Measurements from ENCODE around the gene ANKRD29.
A peak's percentile ranks its signal among the peaks of the same experiment; 100 is the strongest.

Gene ANKRD29

GRCh38 chr18:23689031-23689615, 26.4 kb upstream of the ANKRD29 start, which contains the start of gene LAMA3:
TSS of gene LAMA3 (plus strand) at chr18:23689453. CDS start at chr18:23689684, 231 bp downstream.
- TF ChIP-seq CTCF (IDR thresholded peaks at IDR 0.05; ENCODE audit: poor library complexity, severe bottlenecking) = peak; percentile 58
- no peaks in the 10 kb centered on the region for H3K27me3 ChIP-seq (ENCODE audit: insufficient read depth, poor library complexity, severe bottlenecking)
- ATAC-seq (ENCODE audit: low read depth) (peak; percentile 83), DNase-seq (ENCODE audit: low spot score) (peak; percentile 77)
- no peaks in the 10 kb centered on the region for H3K36me3 ChIP-seq (ENCODE audit: low read depth)
- no peaks in the 10 kb centered on the region for H3K9me3 ChIP-seq (ENCODE audit: severe bottlenecking)
- H3K4me1 ChIP-seq (ENCODE audit: insufficient read depth, poor library complexity, severe bottlenecking) = peaks cover 19% of the 10 kb centered on the region
- H3K4me3 ChIP-seq (ENCODE audit: severe bottlenecking) = peak within 1 kb of the TSS; percentile 68
- H3K27ac ChIP-seq (ENCODE audit: poor library complexity, severe bottlenecking) = peak within 1 kb of the TSS; percentile 32

- H3K36me3 ChIP-seq (ENCODE audit: low read depth) = no peaks in the 10 kb centered on the region
- ATAC-seq (ENCODE audit: low read depth) = no peak
- H3K4me3 ChIP-seq (ENCODE audit: severe bottlenecking) = peak overlapping the region; percentile 68
- TF ChIP-seq CTCF (IDR thresholded peaks at IDR 0.05; ENCODE audit: poor library complexity, severe bottlenecking) = no peak
- DNase-seq (ENCODE audit: low spot score) = no peak
- peaks cover 18% of the 10 kb centered on the region for H3K4me1 ChIP-seq (ENCODE audit: insufficient read depth, poor library complexity, severe bottlenecking)
- H3K9me3 ChIP-seq (ENCODE audit: severe bottlenecking) = no peaks in the 10 kb centered on the region
- H3K27ac ChIP-seq (ENCODE audit: poor library complexity, severe bottlenecking) = peak overlapping the region; percentile 32
- no peaks in the 10 kb centered on the region for H3K27me3 ChIP-seq (ENCODE audit: insufficient read depth, poor library complexity, severe bottlenecking)
These were observed 25.8 kb upstream of the ANKRD29 start for GRCh38 chr18:23688528-23688927.

- Histone ChIP-seq H3K9me3 (ENCODE audit: severe bottlenecking) (no peaks in the 10 kb centered on the region), H3K4me3 (ENCODE audit: severe bottlenecking) (no peak overlapping the region), H3K27me3 (ENCODE audit: insufficient read depth, poor library complexity, severe bottlenecking) (no peaks in the 10 kb centered on the region), H3K36me3 (ENCODE audit: low read depth) (no peaks in the 10 kb centered on the region), H3K27ac (ENCODE audit: poor library complexity, severe bottlenecking) (peak overlapping the region; percentile 32), H3K4me1 (ENCODE audit: insufficient read depth, poor library complexity, severe bottlenecking) (peaks cover 18% of the 10 kb centered on the region)
- DNase-seq (ENCODE audit: low spot score) (no peak), ATAC-seq (ENCODE audit: low read depth) (peak; percentile 47; the same call in 2 of the 3 replicates)
- no peak for TF ChIP-seq CTCF (IDR thresholded peaks at IDR 0.05; ENCODE audit: poor library complexity, severe bottlenecking)
These were observed 21.9 kb upstream of the ANKRD29 start for GRCh38 chr18:23684515-23685197.

GRCh38 chr18:23683671-23684070, 21.0 kb upstream of the ANKRD29 start:
- Histone ChIP-seq H3K27ac (ENCODE audit: poor library complexity, severe bottlenecking) (peak overlapping the region; percentile 32), H3K27me3 (ENCODE audit: insufficient read depth, poor library complexity, severe bottlenecking) (no peaks in the 10 kb centered on the region), H3K4me3 (ENCODE audit: severe bottlenecking) (no peak overlapping the region), H3K9me3 (ENCODE audit: severe bottlenecking) (no peaks in the 10 kb centered on the region), H3K36me3 (ENCODE audit: low read depth) (no peaks in the 10 kb centered on the region), H3K4me1 (ENCODE audit: insufficient read depth, poor library complexity, severe bottlenecking) (peaks cover 17% of the 10 kb centered on the region)
- DNase-seq (ENCODE audit: low spot score) = no peak
- TF ChIP-seq CTCF (IDR thresholded peaks at IDR 0.05; ENCODE audit: poor library complexity, severe bottlenecking) = no peak
- no peak for ATAC-seq (ENCODE audit: low read depth)

GRCh38 chr18:23683155-23683554, 20.4 kb upstream of the ANKRD29 start:
- no peak for TF ChIP-seq CTCF (IDR thresholded peaks at IDR 0.05; ENCODE audit: poor library complexity, severe bottlenecking)
- Histone ChIP-seq H3K27ac (ENCODE audit: poor library complexity, severe bottlenecking) (no peak overlapping the region), H3K9me3 (ENCODE audit: severe bottlenecking) (no peaks in the 10 kb centered on the region), H3K27me3 (ENCODE audit: insufficient read depth, poor library complexity, severe bottlenecking) (no peaks in the 10 kb centered on the region), H3K4me3 (ENCODE audit: severe bottlenecking) (no peak overlapping the region), H3K36me3 (ENCODE audit: low read depth) (no peaks in the 10 kb centered on the region), H3K4me1 (ENCODE audit: insufficient read depth, poor library complexity, severe bottlenecking) (peaks cover 12% of the 10 kb centered on the region)
- ATAC-seq (ENCODE audit: low read depth) = no peak
- DNase-seq (ENCODE audit: low spot score) = no peak

All from RWPE2 (cell line).